H4 (cell line): ENCODE measurements around the gene SMOC2. TPM values are rescaled to one million over a fixed set of nuclear protein-coding genes. Genes with fewer than 3 reads are reported as not detected.

Experiments
- DNase-seq: peaks from one replicate; pipeline ENCODE4 v3.0.0-alpha.2; 2015; ENCODE audit warnings: low spot score
- total RNA-seq: library from RNA; depleted of rRNA; stranded (reverse); fragments of >200 nt; shearing (Covaris generic); gene quantifications from 2 replicates; pipeline ENCODE4 v1.2.3, GENCODE V29; 2014

The SMOC2 gene
- total RNA-seq, 1 experiment from 2014 or later: 0.08 TPM

DNA sequence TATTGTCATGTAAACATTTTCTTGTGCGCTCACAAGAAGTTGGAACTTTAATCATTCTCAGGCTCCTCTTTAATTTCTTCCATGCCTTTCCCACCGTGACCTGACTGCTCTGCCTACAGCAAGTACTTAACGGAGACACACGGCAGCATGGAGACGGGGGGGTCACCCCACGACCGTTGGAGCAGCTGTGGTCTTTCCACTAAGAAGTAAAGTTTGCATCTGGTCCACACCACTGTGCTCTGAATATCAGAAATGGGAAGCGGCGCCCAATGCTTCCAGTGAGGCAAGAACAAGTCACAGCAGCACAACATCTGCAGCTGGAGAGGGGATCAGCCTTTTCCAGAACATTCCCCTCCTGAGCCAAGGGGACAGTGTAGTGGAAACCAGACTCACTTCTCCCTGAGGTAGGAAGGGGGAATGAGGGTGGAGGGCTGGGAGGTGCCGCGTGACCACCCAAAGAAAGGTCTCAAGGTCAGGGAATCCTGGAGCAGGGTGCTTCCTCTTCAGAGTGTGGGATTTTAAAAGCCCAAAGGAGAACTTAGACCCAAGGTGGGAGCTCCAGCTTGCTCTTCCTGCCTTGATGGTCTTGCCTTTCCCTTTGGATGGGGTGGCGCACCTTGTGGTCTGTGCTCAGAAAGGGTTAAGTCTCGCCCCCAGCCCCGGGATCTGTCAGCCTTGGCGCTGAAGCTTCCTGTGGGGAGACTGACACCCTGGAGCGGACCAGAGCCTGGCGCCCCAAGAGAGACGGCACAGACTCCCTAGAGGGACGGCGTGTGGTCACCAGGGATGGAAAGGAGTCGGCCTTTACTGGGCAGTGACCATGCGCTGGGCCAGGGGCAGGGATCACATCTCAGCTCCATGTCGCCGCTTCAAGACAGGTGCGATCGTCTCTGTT lies 25.6 kb upstream of the SMOC2 start:
- DNase-seq: no peak

DNA sequence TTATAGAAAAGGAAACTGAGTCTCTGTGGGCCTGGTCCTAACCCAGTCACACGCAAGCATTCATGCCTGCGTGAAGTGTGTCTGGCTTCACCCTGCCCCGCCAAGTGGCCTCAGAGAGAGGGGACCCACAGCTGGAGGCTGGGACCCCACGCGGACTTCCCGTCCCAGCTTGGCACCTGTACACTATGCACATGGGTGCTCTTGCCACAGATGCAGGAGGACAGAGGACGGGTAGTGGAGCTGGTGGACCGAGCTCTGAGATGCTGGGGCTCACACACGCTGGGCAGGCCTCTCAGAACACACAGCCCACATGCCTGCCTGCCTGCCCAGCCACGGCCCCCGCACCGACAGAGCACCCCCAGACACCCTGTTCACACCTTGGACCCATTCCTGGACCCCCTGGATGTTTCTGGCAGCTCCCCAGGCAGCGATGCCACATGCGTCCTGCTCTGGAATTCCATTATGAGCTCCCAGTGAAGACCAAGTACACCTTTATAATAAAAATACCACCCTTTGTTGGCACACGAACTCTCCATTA lies 24.9 kb upstream of the SMOC2 start:
- no peak for DNase-seq

DNA sequence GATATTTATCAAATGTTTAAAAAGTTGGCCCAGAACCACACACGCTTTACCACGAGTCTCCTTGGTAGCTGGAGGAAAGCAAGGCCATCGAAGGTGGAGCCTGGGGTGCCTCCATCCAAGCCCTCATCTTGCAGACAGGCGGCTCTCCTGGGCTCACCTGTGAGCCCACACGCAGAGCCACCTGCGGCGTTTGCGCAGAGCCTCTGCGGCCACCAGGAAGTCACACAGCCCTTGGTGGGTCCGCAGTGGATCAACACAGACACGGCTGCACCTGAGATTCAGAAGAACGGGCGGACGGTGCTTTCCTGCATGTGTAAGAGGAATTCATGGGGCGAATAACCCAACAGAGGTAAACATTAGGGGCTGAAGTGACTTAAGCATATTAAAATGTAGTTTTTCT lies 24.5 kb upstream of the SMOC2 start:
- no peak for DNase-seq

GRCh38 chr6:168417191-168417590 lies 23.8 kb upstream of the SMOC2 start:
- no peak for DNase-seq

- no peak for DNase-seq
These were observed 23.1 kb upstream of the SMOC2 start for GRCh38 chr6:168417679-168418557.

- DNase-seq: no peak
These were observed 22.3 kb upstream of the SMOC2 start for GRCh38 chr6:168418711-168419121.

DNA sequence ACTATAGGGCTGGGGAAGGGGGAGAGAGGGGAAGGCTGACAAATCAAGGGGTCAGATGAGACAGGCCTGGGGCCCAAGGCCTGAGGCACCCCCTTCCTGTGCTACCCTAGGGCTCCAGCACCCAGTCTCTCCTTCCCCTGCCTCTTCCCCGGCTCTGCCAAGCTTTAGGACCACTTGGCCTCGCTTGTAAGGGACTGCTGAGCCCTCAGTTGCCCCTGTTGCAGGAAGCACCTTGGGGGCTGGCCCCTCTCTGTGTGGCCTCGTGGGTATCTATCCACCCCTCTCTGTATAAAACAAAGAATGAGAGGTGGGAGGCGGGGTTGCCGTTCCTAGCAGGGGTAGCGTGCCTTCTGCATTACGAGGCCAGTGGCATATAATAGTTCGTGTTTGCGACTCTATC lies 21.4 kb upstream of the SMOC2 start:
- DNase-seq: no peak

- DNase-seq: no peak
These were observed 20.9 kb upstream of the SMOC2 start for GRCh38 chr6:168420084-168420483.

- DNase-seq: no peak
These were observed 20.3 kb upstream of the SMOC2 start for GRCh38 chr6:168420706-168421105.

GRCh38 chr6:168427184-168427583 lies 13.8 kb upstream of the SMOC2 start:
- no peak for DNase-seq

- no peak for DNase-seq
These were observed 12.7 kb upstream of the SMOC2 start for GRCh38 chr6:168428052-168428826.

GRCh38 chr6:168428863-168429262 lies 12.1 kb upstream of the SMOC2 start:
- no peak for DNase-seq

DNA sequence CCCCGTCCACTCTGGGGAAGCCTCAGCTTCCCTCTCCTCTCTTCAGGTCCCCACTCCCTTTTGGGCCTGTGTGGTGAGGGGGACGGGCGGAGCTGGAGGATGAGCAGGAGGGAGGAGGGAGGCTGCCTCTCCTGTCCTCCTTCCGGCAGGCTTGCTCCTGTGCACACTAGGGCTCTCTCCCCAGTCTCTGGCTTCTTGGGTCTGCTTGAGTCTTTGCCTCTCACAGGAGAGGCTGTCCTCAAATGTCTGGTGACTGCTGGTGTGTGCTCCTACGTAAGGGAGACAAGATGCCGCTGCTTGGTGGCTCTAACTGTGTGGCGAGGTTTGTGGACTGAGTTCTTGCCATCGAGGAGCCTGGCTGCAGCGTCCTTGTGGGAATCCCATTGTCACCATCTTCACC lies 8.8 kb upstream of the SMOC2 start:
- no peak for DNase-seq

- DNase-seq: no peak
These were observed 7.1 kb upstream of the SMOC2 start for GRCh38 chr6:168433898-168434297.

DNA sequence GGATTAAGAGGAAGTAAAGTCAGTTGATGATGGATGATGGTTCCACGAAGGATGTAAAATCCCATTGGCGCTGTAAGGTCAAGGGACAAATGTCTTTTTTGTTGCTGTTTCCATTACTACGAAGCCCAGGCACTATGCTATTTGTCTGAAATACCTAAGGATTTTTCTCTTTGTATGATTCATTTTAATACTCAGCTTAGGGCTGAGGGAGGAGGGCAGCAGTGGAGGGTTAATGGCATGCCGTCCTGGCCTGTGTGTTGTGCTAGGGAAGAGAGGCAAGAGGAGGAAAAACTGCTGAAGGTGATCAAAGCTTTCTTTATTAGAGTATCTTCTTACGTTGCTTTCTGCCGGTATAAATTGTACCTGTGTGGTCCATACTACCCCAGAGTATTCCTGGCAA lies 6.5 kb upstream of the SMOC2 start:
- no peak for DNase-seq

GRCh38 chr6:168437751-168438150 lies 3.2 kb upstream of the SMOC2 start:
- DNase-seq: no peak

DNA sequence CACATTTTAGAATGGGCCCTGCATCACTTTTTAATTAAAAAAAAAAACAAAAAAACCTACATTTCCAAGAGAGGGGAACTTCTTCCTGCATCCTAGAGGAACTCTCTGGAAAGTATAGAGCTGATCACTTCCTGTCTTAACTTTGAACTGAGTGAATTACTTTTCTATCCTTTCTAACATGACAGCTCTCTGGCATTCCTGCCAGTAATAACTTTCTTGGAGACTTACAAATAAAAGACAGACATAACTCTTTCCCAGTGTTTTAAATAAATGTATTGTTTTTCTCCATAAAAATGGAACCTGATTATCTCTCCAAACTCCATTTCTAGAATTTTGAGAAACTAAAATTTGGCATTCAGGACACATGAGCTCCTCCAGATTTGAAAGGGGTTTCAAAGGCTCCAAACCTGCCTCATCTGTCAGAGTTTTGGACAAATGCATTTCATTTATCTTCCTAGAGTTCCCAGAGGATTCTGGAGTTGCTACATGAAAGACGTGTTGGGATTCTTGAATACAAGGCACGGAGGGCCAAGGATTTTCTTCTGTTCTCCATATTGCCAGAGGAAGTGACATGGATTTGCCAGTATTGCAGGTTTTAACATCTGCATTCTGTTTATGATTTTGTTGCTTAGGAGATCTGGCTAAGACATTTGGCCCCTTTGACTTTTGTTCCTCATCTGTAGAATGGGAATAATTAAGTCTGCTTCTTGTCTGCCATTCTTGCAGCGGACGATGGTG lies 2.0 kb upstream of the SMOC2 start:
- DNase-seq: no peak

GRCh38 chr6:168439794-168440450 lies 1.1 kb upstream of the SMOC2 start:
- DNase-seq: no peak

DNA sequence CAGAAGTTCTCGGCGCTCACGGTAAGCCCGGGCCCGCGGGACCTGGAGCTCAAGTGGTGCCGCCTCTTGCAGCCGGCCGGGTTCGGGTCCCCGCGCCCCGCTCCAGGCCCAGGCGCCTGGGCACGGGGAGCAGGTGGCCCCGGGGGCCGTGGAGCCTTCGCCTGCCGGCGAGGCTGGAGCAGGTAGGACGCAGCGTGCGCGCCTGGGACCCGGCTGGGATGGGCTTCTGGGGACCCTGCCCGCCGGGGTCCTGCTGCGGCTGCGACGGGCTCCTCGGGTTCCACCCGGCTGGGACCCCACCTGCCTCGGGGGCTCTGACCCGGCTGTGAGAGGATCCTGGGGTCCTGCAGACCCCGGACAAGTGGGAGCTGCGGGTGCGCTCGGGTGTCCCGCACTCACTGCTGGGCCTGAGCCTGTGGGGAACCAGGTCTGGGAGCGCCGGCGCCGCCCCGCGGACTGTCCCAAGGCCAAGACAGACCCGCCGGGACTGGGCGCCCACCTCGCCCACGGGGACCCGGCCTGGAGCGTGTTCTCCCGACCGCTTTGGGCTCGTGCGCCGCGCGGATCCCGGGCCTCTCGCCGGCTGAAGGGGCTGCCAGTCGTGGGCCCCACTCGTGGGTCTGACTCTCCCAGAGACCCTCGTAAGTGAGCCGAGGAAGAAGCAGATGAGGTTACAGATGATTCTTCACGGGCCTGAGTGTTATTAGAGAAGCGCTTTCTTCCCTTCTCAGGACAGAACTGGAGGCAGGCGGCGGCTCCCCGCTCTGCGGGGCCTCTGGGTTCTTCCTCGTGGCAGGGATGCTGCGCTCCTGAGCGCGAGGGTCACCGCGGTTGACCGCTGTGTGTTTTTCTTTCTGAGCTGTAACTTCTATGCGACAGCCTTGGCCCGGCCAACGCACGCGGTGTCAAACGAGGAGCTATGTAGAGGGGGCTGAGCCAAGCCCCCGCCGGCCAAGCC lies 729 bp downstream of the SMOC2 start:
- DNase-seq: no peak
